Right lobe of liver (tissue), 6 donors: ENCODE data around the gene RASA2. TPM values are rescaled to one million over a fixed set of nuclear protein-coding genes. Genes with fewer than 3 reads are reported as not detected.
"Not testable (repeated sequence)": the region's sequence is repeated elsewhere in the genome, so short reads cannot be mapped to it uniquely, and the experiment has no call there.

Source experiments
- ATAC-seq, 4 donors: fragments of 200-7000 bp; cut with Tn5 transposase; one replicate each; pipeline ENCODE4 v1.9.1; 2020; ENCODE audit warnings: mild to moderate bottlenecking in 4 of 4, moderate library complexity in 4 of 4
- DNase-seq, 3 donors: peaks; one replicate each; pipeline ENCODE4 v3.0.0-alpha.2; 2020
- H3K27ac ChIP-seq, 3 donors: fragments of 200-600 bp; one replicate each; pipeline ENCODE4 v1.8.0; 2022
- H3K27me3 ChIP-seq, 2 donors: fragments of 200-600 bp; one replicate each; pipeline ENCODE4 v1.8.0; 2022
- H3K36me3 ChIP-seq, 4 donors: fragments of 200-600 bp; sonication (generic) in 1 of 4; one replicate each; pipeline versions ENCODE4 v1.5.1 to v1.8.0; 2017 to 2022; ENCODE audit warnings: control low read depth in 1 of 4
- H3K4me1 ChIP-seq, 4 donors: fragments of 200-600 bp; sonication (generic) in 1 of 4; one replicate each; pipeline versions ENCODE4 v1.5.1 to v1.8.0; 2017 to 2022; ENCODE audit warnings: control low read depth in 1 of 4
- H3K4me3 ChIP-seq, 3 donors: fragments of 200-600 bp; one replicate each; pipeline ENCODE4 v1.8.0; 2022
- H3K9me3 ChIP-seq, 4 donors: fragments of 200-600 bp; sonication (generic) in 1 of 4; one replicate each; pipeline versions ENCODE4 v1.5.1 to v1.8.0; 2017 to 2022; ENCODE audit warnings: control low read depth in 1 of 4
- POLR2A ChIP-seq: fragments of 450-650 bp; IDR thresholded peaks from one replicate; pipeline ENCODE4 v1.6.1; 2017; ENCODE audit warnings: antibody characterized with exemption, mild to moderate bottlenecking
- WGBS: methylation state at CpG from one replicate; pipeline ENCODE4 v1.1.6; 2018; ENCODE audit warnings: low coverage, low lambda C conversion rate; ENCODE audit not compliant: insufficient coverage; ENCODE audit errors: missing lambda C conversion rate; 5-methylcytosine and 5-hydroxymethylcytosine counted together
- intact Hi-C, 2 donors: fragments of 100-400 bp; cut with DNase I; formaldehyde crosslinking; loops; one replicate each; pipeline versions ENCODE4 v1.11.2 to v1.14.1; 2022
- total RNA-seq, 6 experiments: library from RNA; depleted of rRNA in 2 of 6; stranded (reverse); fragments of >200 nt in 2 of 6; fragmentation: NEBNext Ultra II Directional in 3 of 6; extraction: Animal tissue kit (Norgen Biotek cat#: 25700) in 3 of 6; gene quantifications; one replicate each; pipeline versions ENCODE4 v1.1.0 to v1.2.4, GENCODE V29; 2016 to 2023
- TF ChIP-seq, protein P1 (sequence below), 4 donors: fragments of 200-600 bp in 3 of 4; fragments of 450-650 bp in 1 of 4; IDR thresholded peaks; one replicate each; pipeline versions ENCODE4 v1.5.1 to v1.8.0; 2016 to 2022; ENCODE audit warnings: antibody characterized with exemption in 4 of 4, mild to moderate bottlenecking in 2 of 4
- donor health status: DM: no; HTN: yes; CAD: no.
- donor health status: DM: no; HTN: no; CAD: no.
- donor health status: DM: no; HTN: no; CAD: no.
- donor health status: DM: no; HTN: yes; CAD: no.
- donor health status: DM: no; HTN: yes; CAD: no.

RASA2 gene
- total RNA-seq, 6 experiments from 2014 or later, result 3.5 to 7.9 (median 5.5) TPM

GRCh38 chr3:141478139-141478538 is 8.7 kb upstream of the RASA2 start:
- Histone ChIP-seq H3K9me3 (no peaks in the 10 kb centered on the region), H3K4me3 (no peak overlapping the region), H3K27ac (no peak overlapping the region), H3K27me3 (no peaks in the 10 kb centered on the region), H3K36me3 (no peaks in the 10 kb centered on the region), H3K4me1 (no peaks in the 10 kb centered on the region)
- TF ChIP-seq POLR2A, result no peak
- TF ChIP-seq, protein P1, sequence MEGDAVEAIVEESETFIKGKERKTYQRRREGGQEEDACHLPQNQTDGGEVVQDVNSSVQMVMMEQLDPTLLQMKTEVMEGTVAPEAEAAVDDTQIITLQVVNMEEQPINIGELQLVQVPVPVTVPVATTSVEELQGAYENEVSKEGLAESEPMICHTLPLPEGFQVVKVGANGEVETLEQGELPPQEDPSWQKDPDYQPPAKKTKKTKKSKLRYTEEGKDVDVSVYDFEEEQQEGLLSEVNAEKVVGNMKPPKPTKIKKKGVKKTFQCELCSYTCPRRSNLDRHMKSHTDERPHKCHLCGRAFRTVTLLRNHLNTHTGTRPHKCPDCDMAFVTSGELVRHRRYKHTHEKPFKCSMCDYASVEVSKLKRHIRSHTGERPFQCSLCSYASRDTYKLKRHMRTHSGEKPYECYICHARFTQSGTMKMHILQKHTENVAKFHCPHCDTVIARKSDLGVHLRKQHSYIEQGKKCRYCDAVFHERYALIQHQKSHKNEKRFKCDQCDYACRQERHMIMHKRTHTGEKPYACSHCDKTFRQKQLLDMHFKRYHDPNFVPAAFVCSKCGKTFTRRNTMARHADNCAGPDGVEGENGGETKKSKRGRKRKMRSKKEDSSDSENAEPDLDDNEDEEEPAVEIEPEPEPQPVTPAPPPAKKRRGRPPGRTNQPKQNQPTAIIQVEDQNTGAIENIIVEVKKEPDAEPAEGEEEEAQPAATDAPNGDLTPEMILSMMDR (IDR thresholded peaks at IDR 0.05), result no peak
- no peak for ATAC-seq
- no peak for DNase-seq
- WGBS, result 69% methylated on average over 2 of the region's 2 CpGs
- intact Hi-C loops, result loop anchor here in 1 of 2 donors (5.0 kb wide), 1 partner anchor 84 kb away; no protein-coding TSS in a partner anchor

GRCh38 chr3:141478840-141479239 is 8.0 kb upstream of the RASA2 start:
- not testable (repeated sequence) for ATAC-seq, H3K36me3 ChIP-seq, H3K27ac ChIP-seq, H3K27me3 ChIP-seq, DNase-seq, H3K4me1 ChIP-seq, H3K4me3 ChIP-seq, H3K9me3 ChIP-seq
- 67% methylated on average over 1 of the region's 1 CpG for WGBS
- intact Hi-C loops, result loop anchor here in 1 of 2 donors (5.0 kb wide), 1 partner anchor 83 kb away; no protein-coding TSS in a partner anchor

- Histone ChIP-seq H3K4me1 (peaks cover 0 to 5% (median 0%) of the 10 kb centered on the region in 4 donors), H3K27me3 (no peaks in the 10 kb centered on the region), H3K36me3 (no peaks in the 10 kb centered on the region), H3K9me3 (no peaks in the 10 kb centered on the region), H3K4me3 (no peak overlapping the region), H3K27ac (no peak overlapping the region)
- intact Hi-C loops, result no loop called here
- 84% methylated on average over 3 of the region's 5 CpGs for WGBS
- TF ChIP-seq POLR2A, result no peak
- TF ChIP-seq, protein P1 (IDR thresholded peaks at IDR 0.05), result no peak
- ATAC-seq (no peak), DNase-seq (no peak)
Measured at GRCh38 chr3:141482245-141482922, 4.4 kb upstream of the RASA2 start.

DNA sequence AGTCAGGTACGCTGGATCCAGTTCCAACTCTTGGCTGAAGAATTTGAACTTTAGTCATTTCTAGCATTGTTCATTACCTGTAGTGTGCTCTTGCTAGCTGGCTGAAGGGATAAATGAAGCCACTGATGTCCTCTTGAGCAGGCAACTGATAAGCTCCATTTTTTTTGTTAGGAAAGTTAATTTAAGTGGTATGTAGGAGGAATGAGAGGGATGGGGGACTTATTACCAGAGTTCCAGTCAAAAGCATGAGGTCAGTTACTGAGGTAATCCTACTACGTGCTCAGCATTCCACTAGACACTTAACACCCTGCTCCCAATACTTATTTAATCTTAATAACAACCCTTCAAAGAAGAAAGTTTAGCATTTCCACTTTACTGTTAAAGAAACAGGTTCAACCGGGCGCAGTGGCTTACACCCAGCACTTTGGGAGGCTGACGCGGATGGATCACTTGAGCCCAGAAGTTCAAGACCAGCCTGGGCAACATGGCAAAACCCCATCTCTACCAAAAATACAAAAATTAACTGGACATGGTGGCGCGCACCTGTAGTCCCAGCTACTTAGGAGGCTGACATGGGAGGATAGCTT is 2.0 kb upstream of the RASA2 start:
- Histone ChIP-seq H3K27ac (peak overlapping the region in 1 of 3 donors; percentile 20), H3K4me1 (peaks cover 0 to 5% (median 0%) of the 10 kb centered on the region in 4 donors), H3K36me3 (no peaks in the 10 kb centered on the region), H3K9me3 (no peaks in the 10 kb centered on the region), H3K4me3 (no peak overlapping the region), H3K27me3 (no peaks in the 10 kb centered on the region)
- no peak for ATAC-seq
- 79% methylated on average over 8 of the region's 8 CpGs for WGBS
- intact Hi-C loops, result no loop called here
- TF ChIP-seq, protein P1 (IDR thresholded peaks at IDR 0.05), result no peak
- TF ChIP-seq POLR2A, result no peak
- no peak for DNase-seq
